Neural cell (in vitro differentiated cells): Measurements from ENCODE around the gene GIMAP2.

ENCODE experiments used
- POLR2AphosphoS5 ChIP-seq: IDR thresholded peaks from 2 replicates; pipeline ENCODE4 v1.6.1; 2012
- TF ChIP-seq, protein P1 (sequence below): fragments of 450-650 bp; IDR thresholded peaks from 2 replicates; pipeline ENCODE4 v1.5.1; 2014; ENCODE audit warnings: antibody characterized with exemption, mild to moderate bottlenecking, moderate library complexity; ENCODE audit not compliant: poor library complexity, severe bottlenecking

- TF ChIP-seq, protein P1, sequence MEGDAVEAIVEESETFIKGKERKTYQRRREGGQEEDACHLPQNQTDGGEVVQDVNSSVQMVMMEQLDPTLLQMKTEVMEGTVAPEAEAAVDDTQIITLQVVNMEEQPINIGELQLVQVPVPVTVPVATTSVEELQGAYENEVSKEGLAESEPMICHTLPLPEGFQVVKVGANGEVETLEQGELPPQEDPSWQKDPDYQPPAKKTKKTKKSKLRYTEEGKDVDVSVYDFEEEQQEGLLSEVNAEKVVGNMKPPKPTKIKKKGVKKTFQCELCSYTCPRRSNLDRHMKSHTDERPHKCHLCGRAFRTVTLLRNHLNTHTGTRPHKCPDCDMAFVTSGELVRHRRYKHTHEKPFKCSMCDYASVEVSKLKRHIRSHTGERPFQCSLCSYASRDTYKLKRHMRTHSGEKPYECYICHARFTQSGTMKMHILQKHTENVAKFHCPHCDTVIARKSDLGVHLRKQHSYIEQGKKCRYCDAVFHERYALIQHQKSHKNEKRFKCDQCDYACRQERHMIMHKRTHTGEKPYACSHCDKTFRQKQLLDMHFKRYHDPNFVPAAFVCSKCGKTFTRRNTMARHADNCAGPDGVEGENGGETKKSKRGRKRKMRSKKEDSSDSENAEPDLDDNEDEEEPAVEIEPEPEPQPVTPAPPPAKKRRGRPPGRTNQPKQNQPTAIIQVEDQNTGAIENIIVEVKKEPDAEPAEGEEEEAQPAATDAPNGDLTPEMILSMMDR = no peak
- no peak for TF ChIP-seq POLR2AphosphoS5
These were observed 46.4 kb downstream of the GIMAP2 start for GRCh38 chr7:150731916-150732315.
